GM12873 (cell line): Measurements from ENCODE around the gene TXLNG.

Source experiments
- CTCF ChIP-seq: IDR thresholded peaks from 2 replicates; pipeline ENCODE4 v1.5.1; 2012; ENCODE audit warnings: low read depth, mild to moderate bottlenecking, moderate library complexity, low read length, control low read depth; ENCODE audit not compliant: insufficient read depth; ENCODE audit errors: missing control alignments

The TXLNG gene

GRCh38 chrX:16843208-16843909, 57.1 kb downstream of the TXLNG start:
- TF ChIP-seq CTCF: no peak

- TF ChIP-seq CTCF: no peak
Measured at GRCh38 chrX:16845686-16846085, 59.4 kb downstream of the TXLNG start.

GRCh38 chrX:16848541-16848940, 62.3 kb downstream of the TXLNG start:
- TF ChIP-seq CTCF: no peak

DNA sequence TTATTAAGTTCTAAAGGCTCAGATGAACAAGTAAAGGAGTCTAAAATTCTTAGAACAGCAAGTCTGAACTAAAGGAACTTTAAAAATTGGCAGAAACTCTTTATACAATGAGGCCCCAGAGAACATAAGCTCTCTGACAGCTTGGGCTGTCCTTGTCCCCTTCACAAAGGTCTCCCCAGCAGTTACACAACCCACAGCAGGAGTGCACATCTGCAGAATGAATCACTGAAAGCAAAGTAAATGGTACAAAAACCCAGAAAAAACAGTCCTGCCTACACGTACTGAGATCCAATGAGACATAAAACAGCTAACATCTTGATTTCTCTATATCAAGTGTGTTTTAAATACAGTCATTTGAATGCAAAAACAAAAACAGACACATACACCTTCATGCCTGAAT, 65.2 kb downstream of the TXLNG start:
- no peak for TF ChIP-seq CTCF

GRCh38 chrX:16851827-16852226, 65.6 kb downstream of the TXLNG start:
- TF ChIP-seq CTCF: no peak

DNA sequence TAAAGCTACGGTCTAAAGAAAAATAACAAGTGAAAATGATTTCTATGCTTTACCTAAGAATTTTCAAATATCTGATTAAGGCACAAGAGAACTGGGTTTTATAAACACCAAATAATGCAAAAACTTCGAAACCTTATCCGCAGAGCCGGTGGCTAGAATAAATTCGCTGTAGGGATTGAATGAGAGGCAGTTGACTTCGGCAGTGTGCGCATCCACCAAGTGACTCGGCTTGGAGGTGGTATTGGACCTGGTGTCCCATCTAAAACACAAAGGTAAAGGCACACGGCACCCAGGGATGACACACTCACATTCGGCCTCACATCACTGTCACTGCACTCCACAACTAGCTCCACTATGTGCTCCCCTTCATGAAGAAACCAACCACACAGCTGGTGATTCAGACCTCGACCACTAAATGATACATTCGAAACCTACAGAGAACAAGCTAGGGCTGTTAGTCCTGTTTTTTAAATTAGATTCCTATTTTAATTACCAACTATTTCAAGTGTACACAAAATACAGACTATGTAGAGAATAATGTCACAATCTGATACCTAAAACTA, 66.4 kb downstream of the TXLNG start:
- no peak for TF ChIP-seq CTCF

DNA sequence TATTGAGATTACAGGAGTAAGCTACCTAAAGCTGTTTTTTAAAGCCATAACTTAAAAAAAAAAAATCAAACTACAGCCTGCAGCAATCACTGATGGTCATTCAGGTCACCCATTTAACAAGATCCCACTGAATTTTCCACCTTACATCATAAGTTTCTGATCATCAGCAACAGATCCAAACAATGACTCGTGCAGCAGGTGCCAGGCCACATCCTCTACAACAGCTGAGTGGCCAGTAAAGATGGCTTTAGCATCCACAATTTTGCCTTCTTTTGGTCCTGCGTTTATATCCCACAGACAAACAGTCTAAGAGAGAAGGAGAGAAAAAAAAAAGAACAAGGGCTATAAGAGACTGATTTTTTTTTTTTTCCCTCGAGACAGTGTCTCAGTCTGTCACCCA, 67.3 kb downstream of the TXLNG start:
- TF ChIP-seq CTCF: no peak
